Left kidney (tissue), 8 donors: ENCODE measurements around the gene CPN2. TPM values are rescaled to one million over a fixed set of nuclear protein-coding genes. Genes with fewer than 3 reads are reported as not detected.

Source experiments
- DNase-seq: peaks from one replicate; pipeline ENCODE4 v3.0.0-alpha.2; 2013
- long read RNA-seq, 8 donors: transcript quantifications; one replicate each; lab custom pipeline, GENCODE V29; 2026
- polyA plus RNA-seq: library from polyadenylated mRNA; unstranded; fragments of 120-200 nt; gene quantifications from one replicate; pipeline ENCODE4 v1.2.1, GENCODE V29; 2013; ENCODE audit not compliant: insufficient read length

Gene CPN2
- polyA plus RNA-seq = 0.80 TPM
- long read RNA-seq, donor 1 = 0 reads
- long read RNA-seq, donor 2 = 0 reads
- long read RNA-seq, donor 3 = 0 reads
- long read RNA-seq, donor 4 = 0 reads
- long read RNA-seq, donor 5 = 0 reads
- long read RNA-seq, donor 6 = 0 reads
- long read RNA-seq, donor 7 = 0 reads
- long read RNA-seq, donor 8 = 0 reads

GRCh38 chr3:194351080-194351672, at the start of gene CPN2:
CPN2 (minus strand) TSS chr3:194351328; CDS start chr3:194342702, 8,626 bp downstream.
- no peak for DNase-seq

DNA sequence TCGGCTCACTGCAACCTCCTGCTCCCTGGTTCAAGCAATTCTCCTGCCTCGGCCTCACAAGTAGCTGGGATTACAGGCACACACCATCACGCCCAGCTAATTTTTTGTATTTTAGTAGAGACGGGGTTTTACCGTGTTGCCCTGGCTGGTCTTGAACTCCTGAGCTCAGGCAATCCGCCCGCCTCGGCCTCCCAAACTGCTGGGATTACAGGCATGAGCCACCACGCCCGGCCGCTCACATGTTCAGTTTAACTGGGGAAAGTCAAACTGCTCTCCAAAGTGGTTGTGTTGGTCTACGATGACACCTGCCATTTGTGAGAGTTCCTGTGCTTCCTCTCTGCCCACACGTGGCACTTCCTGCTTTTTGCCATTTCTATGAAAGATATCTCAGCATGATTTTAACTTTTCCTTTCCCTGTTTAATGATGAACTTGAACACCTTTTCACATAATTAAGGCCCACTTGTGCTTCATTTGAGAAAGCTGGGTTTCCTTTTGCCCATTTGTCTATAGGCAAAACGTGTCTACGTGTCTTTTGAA, 48.8 kb upstream of the CPN2 start:
- no peak for DNase-seq

GRCh38 chr3:194399166-194399565, 48.0 kb upstream of the CPN2 start, which contains the start of gene GP5:
GP5 (minus strand) TSS chr3:194399266; CDS start chr3:194398282, 984 bp downstream.
- no peak for DNase-seq

DNA sequence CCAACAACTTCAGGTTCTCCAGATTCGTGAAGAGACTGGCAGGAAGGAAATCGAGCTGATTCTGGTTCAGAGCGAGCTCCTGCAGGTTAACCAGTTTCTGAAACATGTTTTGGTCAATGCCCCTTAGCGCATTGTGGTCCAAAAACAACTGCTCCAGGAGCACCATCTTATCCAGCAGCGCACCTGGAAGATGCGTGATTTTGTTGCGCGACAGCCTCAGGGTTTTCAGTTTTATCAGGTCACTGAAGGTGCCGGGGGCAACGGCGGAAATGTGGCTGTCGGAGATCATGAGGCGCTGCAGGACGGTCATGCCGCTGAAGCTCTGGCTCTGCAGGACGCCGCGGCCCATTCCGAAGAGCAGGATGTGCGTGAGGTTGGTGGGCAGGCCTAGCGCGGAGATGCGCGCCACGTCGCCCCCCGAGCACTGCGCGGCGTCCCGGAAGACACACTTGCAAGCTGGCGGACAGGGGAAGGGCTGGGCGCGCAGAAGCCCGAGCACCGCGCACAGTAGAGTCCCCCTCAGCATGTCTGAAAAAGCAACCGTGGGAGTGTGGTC, 46.7 kb upstream of the CPN2 start:
- DNase-seq = no peak

GRCh38 chr3:194396859-194397756, 46.0 kb upstream of the CPN2 start:
- no peak for DNase-seq

DNA sequence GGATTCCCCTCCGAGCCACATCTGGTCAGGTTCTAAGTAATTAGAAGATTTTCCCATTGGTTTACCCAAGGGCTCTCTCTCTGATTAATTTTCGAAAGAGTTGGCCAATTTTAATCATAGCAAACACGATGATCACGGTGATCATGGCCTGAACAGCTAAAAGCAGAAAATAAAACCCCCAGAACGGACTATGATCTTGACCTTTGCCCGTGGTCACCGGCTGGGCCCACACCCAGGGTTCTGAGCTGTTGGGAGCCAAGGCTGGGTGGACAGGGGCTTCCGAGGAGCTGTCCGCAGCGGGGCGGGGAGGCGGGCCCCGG, 45.4 kb upstream of the CPN2 start:
- no peak for DNase-seq

- peak; percentile 70 for DNase-seq
Measured at GRCh38 chr3:194395778-194396538, 44.8 kb upstream of the CPN2 start.

- DNase-seq = no peak
Measured at GRCh38 chr3:194395212-194395611, 44.1 kb upstream of the CPN2 start.

- DNase-seq = no peak
Measured at GRCh38 chr3:194392576-194392975, 41.4 kb upstream of the CPN2 start.

DNA sequence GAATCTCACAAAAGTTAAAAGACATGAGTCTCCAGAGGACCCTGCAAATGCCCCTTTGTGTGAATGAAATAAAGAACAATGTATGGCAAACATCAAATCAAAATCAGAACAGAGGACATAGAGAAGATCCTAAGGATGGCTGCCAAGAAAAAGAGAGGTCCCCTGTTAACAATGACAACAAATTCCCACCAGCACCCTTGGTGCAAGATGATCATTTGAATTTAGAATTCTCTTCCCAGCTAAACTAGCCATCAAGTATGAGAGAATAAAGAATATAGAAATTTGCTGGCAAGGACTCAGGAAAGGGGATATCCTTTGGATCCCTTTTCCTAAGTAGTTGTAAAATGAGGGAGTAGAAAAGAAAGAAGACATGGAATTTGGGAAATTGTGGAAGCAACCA, 39.7 kb upstream of the CPN2 start:
- no peak for DNase-seq

DNA sequence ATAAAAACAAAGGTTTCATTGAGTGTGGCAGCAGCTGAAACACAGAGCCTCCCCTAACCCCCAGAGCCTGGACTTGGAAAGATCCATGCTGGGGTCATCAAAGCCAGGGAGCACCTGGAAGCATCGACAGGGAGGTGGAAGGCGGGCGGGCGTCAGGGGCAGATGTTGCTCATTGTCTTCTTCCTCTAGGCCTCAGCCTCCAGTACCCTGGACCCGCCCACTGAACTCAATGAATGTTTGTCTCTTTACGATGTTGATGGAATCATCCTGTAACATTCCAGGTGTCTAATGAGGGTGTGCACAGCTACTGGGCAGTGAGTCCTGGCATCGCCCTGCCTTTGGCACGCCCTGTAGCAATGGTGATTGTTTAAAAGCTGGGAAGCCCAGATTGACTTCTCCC, 38.1 kb upstream of the CPN2 start:
- no peak for DNase-seq

DNA sequence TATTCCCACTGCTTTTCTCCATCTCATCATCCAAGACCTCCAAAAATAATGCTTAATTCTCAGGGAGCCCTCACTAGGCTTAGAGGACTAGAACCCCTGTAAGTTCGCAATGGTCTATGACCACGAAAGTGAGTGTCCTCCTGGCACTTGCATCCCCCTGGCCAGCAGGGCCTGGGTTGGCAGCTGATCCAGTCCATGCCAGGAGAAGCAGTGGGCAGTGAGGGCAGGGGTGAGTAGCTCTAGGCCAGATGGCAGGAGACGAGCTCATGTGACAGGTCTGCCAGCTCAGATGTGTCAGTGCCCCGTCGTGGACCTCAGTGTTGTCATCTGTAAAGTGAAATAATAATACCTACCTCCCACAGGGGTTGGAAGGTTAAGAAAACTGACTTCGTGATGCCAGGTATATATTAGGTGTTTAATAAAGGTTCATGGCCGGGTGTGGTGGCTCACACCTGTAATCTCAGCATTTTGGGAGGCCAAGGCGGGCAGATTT, 36.8 kb upstream of the CPN2 start:
- DNase-seq = no peak

GRCh38 chr3:194387276-194387675, 36.1 kb upstream of the CPN2 start:
- no peak for DNase-seq

GRCh38 chr3:194386648-194387047, 35.5 kb upstream of the CPN2 start:
- DNase-seq = no peak

DNA sequence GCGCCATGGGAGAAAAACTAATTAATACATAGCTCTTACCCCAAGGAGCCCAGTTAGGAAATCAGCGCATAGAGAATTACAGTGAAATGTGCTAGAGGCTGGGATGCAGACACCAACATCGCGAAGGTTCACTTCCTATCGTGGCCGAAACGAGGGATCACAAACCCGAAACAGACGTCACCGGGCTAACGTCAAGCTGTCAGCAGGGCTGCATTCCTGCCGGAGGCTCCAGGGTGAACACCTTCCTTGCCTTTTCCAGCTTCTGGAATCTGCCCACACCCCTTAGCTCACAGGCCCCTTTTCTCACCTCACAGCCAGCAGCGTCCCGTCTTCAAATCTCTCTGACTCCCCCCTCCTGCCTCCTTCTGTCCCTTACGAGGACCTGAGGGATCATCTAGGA, 34.9 kb upstream of the CPN2 start:
- no peak for DNase-seq

GRCh38 chr3:194384569-194385001, 33.5 kb upstream of the CPN2 start:
- DNase-seq = no peak

DNA sequence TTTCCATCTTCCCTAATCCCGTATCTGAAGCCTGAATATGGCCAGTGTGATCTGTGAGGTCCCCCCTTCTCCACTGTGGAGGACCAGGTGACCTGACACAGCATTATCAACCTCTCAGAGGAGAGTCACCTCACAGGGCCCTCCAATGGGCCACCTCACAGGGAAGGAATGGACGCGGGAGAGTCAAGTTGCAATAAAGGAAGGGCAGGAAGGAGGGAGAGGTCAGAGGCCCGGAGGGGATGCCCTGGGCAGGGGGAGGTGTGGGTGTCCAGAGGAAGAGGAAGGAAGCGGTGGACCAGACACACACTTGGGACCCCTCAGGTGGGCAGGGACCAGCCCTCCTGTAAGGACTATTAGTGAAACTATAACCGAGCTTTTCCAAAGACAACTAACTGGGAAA, 33.0 kb upstream of the CPN2 start:
- DNase-seq = no peak

GRCh38 chr3:194383276-194383940, 32.3 kb upstream of the CPN2 start:
- no peak for DNase-seq

- no peak for DNase-seq
Measured at GRCh38 chr3:194382892-194383223, 31.7 kb upstream of the CPN2 start.

- DNase-seq = no peak
Measured at GRCh38 chr3:194382196-194382891, 31.2 kb upstream of the CPN2 start.

GRCh38 chr3:194381460-194381875, 30.3 kb upstream of the CPN2 start:
- no peak for DNase-seq
